Astrocyte (in vitro differentiated cells and primary cell): Measurements from ENCODE around the gene ACTG2. TPM values are rescaled to one million over a fixed set of nuclear protein-coding genes. Genes with fewer than 3 reads are reported as not detected.

Experiments used
- DNase-seq: peaks from one replicate; pipeline ENCODE4 v3.0.0-alpha.2; 2010; ENCODE audit warnings: low read depth
- FAIRE-seq: peaks from 2 replicates; lab custom pipeline; 2011; peaks lifted over from hg19 to GRCh38; lab: Jason Lieb, UNC
- H2AFZ ChIP-seq: 2 replicates; pipeline ENCODE4 v1.6.0; 2012; ENCODE audit warnings: low read depth, low read length, inconsistent platforms
- H3K27ac ChIP-seq: 2 replicates; pipeline ENCODE4 v1.5.1; 2011; ENCODE audit warnings: low read depth, low read length, inconsistent platforms
- H3K27me3 ChIP-seq: 2 replicates; pipeline ENCODE4 v1.6.0; 2011; ENCODE audit warnings: low read length, inconsistent platforms; ENCODE audit not compliant: insufficient read depth
- H3K36me3 ChIP-seq: 2 replicates; pipeline ENCODE4 v1.5.1; 2011; ENCODE audit warnings: low read length, inconsistent platforms; ENCODE audit not compliant: insufficient read depth
- H3K4me1 ChIP-seq: 2 replicates; pipeline ENCODE4 v1.5.1; 2011; ENCODE audit warnings: low read length, inconsistent platforms; ENCODE audit not compliant: insufficient read depth
- H3K4me2 ChIP-seq: 2 replicates; pipeline ENCODE4 v1.6.0; 2012; ENCODE audit warnings: low read length, inconsistent platforms
- H3K4me3 ChIP-seq: 2 replicates; pipeline ENCODE4 v1.5.1; 2011; ENCODE audit warnings: low read depth, mild to moderate bottlenecking, low read length, inconsistent platforms; ENCODE audit not compliant: insufficient read depth
- H3K79me2 ChIP-seq: 2 replicates; pipeline ENCODE4 v1.6.0; 2012; ENCODE audit warnings: mild to moderate bottlenecking, low read length, inconsistent platforms; ENCODE audit not compliant: insufficient read depth
- H3K9ac ChIP-seq: 2 replicates; pipeline ENCODE4 v1.6.0; 2012; ENCODE audit warnings: mild to moderate bottlenecking, low read length, inconsistent platforms
- H3K9me3 ChIP-seq: 2 replicates; pipeline ENCODE4 v1.5.1; 2012; ENCODE audit warnings: low read depth, mild to moderate bottlenecking, low read length, inconsistent platforms; ENCODE audit not compliant: insufficient read depth
- H4K20me1 ChIP-seq: 2 replicates; pipeline ENCODE4 v1.6.0; 2012; ENCODE audit warnings: low read length, inconsistent platforms; ENCODE audit not compliant: insufficient read depth
- H3K27ac Mint-ChIP-seq: one replicate; pipeline ENCODE4 v1.8.0; 2021; ENCODE audit warnings: mild to moderate bottlenecking, mixed read lengths; ENCODE audit not compliant: unreplicated experiment
- H3K27me3 Mint-ChIP-seq: one replicate; pipeline ENCODE4 v1.8.0; 2021; ENCODE audit warnings: low read depth, mixed read lengths; ENCODE audit not compliant: unreplicated experiment
- H3K36me3 Mint-ChIP-seq: one replicate; pipeline ENCODE4 v1.8.0; 2021; ENCODE audit warnings: low read depth, mixed read lengths; ENCODE audit not compliant: unreplicated experiment
- H3K4me1 Mint-ChIP-seq: one replicate; pipeline ENCODE4 v1.8.0; 2021; ENCODE audit warnings: low read depth, mixed read lengths; ENCODE audit not compliant: unreplicated experiment
- H3K4me3 Mint-ChIP-seq: one replicate; pipeline ENCODE4 v1.8.0; 2021; ENCODE audit warnings: mild to moderate bottlenecking, moderate library complexity, mixed read lengths; ENCODE audit not compliant: unreplicated experiment
- H3K9me3 Mint-ChIP-seq: one replicate; pipeline ENCODE4 v1.8.0; 2021; ENCODE audit warnings: mild to moderate bottlenecking, mixed read lengths; ENCODE audit not compliant: unreplicated experiment
- CTCF ChIP-seq: IDR thresholded peaks from 2 replicates; pipeline ENCODE4 v1.5.1; 2011; ENCODE audit warnings: low read depth, mild to moderate bottlenecking, inconsistent platforms, low read length, moderate library complexity; ENCODE audit not compliant: insufficient read depth
- EZH2 ChIP-seq: IDR thresholded peaks from 2 replicates; pipeline ENCODE4 v1.6.1; 2012; ENCODE audit warnings: mild to moderate bottlenecking, low read length, inconsistent platforms; ENCODE audit not compliant: insufficient read depth
- total RNA-seq: library from RNA; stranded (reverse); gene quantifications from 2 replicates; pipeline ENCODE4 v1.2.1, GENCODE V29; 2021

The ACTG2 gene
- total RNA-seq, 1 donor from 2014 or later = 298 TPM

GRCh38 chr2:73915437-73915993, 22.7 kb downstream of the ACTG2 start:
- Mint-ChIP-seq H3K4me3 (no peak overlapping the region), H3K36me3 (peaks cover 13% of the 10 kb centered on the region), H3K27ac (no peak overlapping the region), H3K4me1 (no peaks in the 10 kb centered on the region), H3K27me3 (peaks cover 3% of the 10 kb centered on the region), H3K9me3 (peaks cover 3% of the 10 kb centered on the region)
- Histone ChIP-seq H3K36me3 (peaks cover 11% of the 10 kb centered on the region), H3K9me3 (no peaks in the 10 kb centered on the region), H2AFZ (no peak overlapping the region), H3K79me2 (no peaks in the 10 kb centered on the region), H3K27me3 (peaks cover 17% of the 10 kb centered on the region), H3K4me3 (no peak overlapping the region), H3K4me1 (no peaks in the 10 kb centered on the region), H3K4me2 (no peak overlapping the region), H3K9ac (no peak overlapping the region), H4K20me1 (no peaks in the 10 kb centered on the region), H3K27ac (no peak overlapping the region)
- DNase-seq (no peak), FAIRE-seq (no peak)
- no peak for TF ChIP-seq EZH2
- no peak for TF ChIP-seq CTCF

- peaks cover 13% of the 10 kb centered on the region for H3K36me3 Mint-ChIP-seq
- H3K9me3 Mint-ChIP-seq = peaks cover 3% of the 10 kb centered on the region
- Histone ChIP-seq H3K9ac (no peak overlapping the region), H3K9me3 (no peaks in the 10 kb centered on the region), H3K27me3 (peaks cover 22% of the 10 kb centered on the region), H2AFZ (no peak overlapping the region), H3K27ac (no peak overlapping the region), H4K20me1 (no peaks in the 10 kb centered on the region), H3K4me3 (no peak overlapping the region), H3K4me1 (no peaks in the 10 kb centered on the region), H3K36me3 (peaks cover 9% of the 10 kb centered on the region), H3K79me2 (no peaks in the 10 kb centered on the region), H3K4me2 (no peak overlapping the region)
- DNase-seq (no peak), FAIRE-seq (no peak)
- no peak for TF ChIP-seq EZH2
- TF ChIP-seq CTCF = no peak
- H3K27ac Mint-ChIP-seq = no peak overlapping the region
- H3K27me3 Mint-ChIP-seq = peaks cover 5% of the 10 kb centered on the region
- no peaks in the 10 kb centered on the region for H3K4me1 Mint-ChIP-seq
- H3K4me3 Mint-ChIP-seq = no peak overlapping the region
These were observed 23.9 kb downstream of the ACTG2 start for GRCh38 chr2:73916666-73917065.

- peaks cover 13% of the 10 kb centered on the region for H3K36me3 Mint-ChIP-seq
- H3K27ac ChIP-seq = no peak overlapping the region
- no peak for TF ChIP-seq EZH2
- no peak for TF ChIP-seq CTCF
These were observed 24.5 kb downstream of the ACTG2 start for GRCh38 chr2:73917296-73917695.

More at GRCh38 chr2:73917296-73917695, 24.5 kb downstream of the ACTG2 start:
- DNase-seq = no peak
- peaks cover 6% of the 10 kb centered on the region for H3K27me3 Mint-ChIP-seq
- Histone ChIP-seq H3K79me2 (no peaks in the 10 kb centered on the region), H3K9me3 (no peaks in the 10 kb centered on the region), H3K4me2 (no peak overlapping the region), H3K9ac (no peak overlapping the region), H3K4me1 (no peaks in the 10 kb centered on the region), H3K36me3 (peaks cover 9% of the 10 kb centered on the region), H4K20me1 (no peaks in the 10 kb centered on the region), H3K4me3 (no peak overlapping the region), H2AFZ (no peak overlapping the region), H3K27me3 (peaks cover 22% of the 10 kb centered on the region)
- no peak overlapping the region for H3K27ac Mint-ChIP-seq
- no peak overlapping the region for H3K4me3 Mint-ChIP-seq
- FAIRE-seq = no peak
- H3K9me3 Mint-ChIP-seq = peaks cover 3% of the 10 kb centered on the region
- no peaks in the 10 kb centered on the region for H3K4me1 Mint-ChIP-seq
